HepG2 (cell line): ENCODE data around the gene CFAP206. TPM values are rescaled to one million over a fixed set of nuclear protein-coding genes. Genes with fewer than 3 reads are reported as not detected.

ENCODE experiments used
- ATAC-seq: fragments of 200-7000 bp; cut with Tn5 transposase; 3 replicates; pipeline ENCODE4 v1.9.1; 2020; ENCODE audit warnings: mild to moderate bottlenecking, moderate library complexity
- BruUV-seq: library from RNA; stranded (reverse); fragments of 400-500 nt; replicated peaks from 2 replicates; lab custom pipeline; 2021; lab: Mats Ljungman, UMichigan
- CTCF ChIA-PET: fragments of 300-600 bp; formaldehyde crosslinking; extraction: SDS; loops from one replicate; lab custom pipeline; 2021; ENCODE audit warnings: low total read pairs, inconsistent platforms, low intra/inter-chr PET ratio; lab: Yijun Ruan, JAX
- POLR2A ChIA-PET: fragments of 350-600 bp; sonication (Branson Sonifier 250); formaldehyde crosslinking; loops from one replicate; lab custom pipeline; 2020; ENCODE audit warnings: antibody characterized with exemption, inconsistent platforms; lab: Yijun Ruan, JAX
- DNase-seq: peaks from one replicate; pipeline ENCODE4 v3.0.0-alpha.2; 2015; ENCODE audit warnings: low spot score
- FAIRE-seq: peaks from 3 replicates; lab custom pipeline; 2011; peaks lifted over from hg19 to GRCh38; lab: Jason Lieb, UNC
- H2AFZ ChIP-seq: one replicate; pipeline ENCODE4 v1.6.1; 2011; ENCODE audit warnings: low read length, inconsistent platforms
- H3K27ac ChIP-seq: fragments of 300-600 bp; 3 replicates; pipeline ENCODE4 v1.8.0; 2011; ENCODE audit warnings: mixed run types, mild to moderate bottlenecking, mixed read lengths, low read length, inconsistent platforms; ENCODE audit not compliant: insufficient read depth; ENCODE audit errors: extremely low read length
- H3K27me3 ChIP-seq, 2 experiments: fragments of 200-600 bp in 1 of 2; 2 replicates in 1 of 2; 3 replicates in 1 of 2; pipeline versions ENCODE4 v1.6.0 to v1.8.0; 2011; ENCODE audit warnings: low read length in 2 of 2, mild to moderate bottlenecking in 2 of 2, moderate library complexity in 2 of 2, inconsistent platforms in 1 of 2; ENCODE audit not compliant: insufficient read depth in 2 of 2, control insufficient read depth in 1 of 2
- H3K36me3 ChIP-seq, 2 experiments: fragments of 200-600 bp in 1 of 2; replicated peaks in 1 of 2; 2 replicates in 1 of 2; 3 replicates in 1 of 2; pipeline versions ENCODE4 v1.5.1 to v1.8.0; 2011; ENCODE audit warnings: low read length in 2 of 2, inconsistent platforms in 1 of 2; ENCODE audit not compliant: insufficient read depth in 2 of 2, control insufficient read depth in 1 of 2
- H3K4me1 ChIP-seq: 2 replicates; pipeline ENCODE4 v1.5.1; 2012; ENCODE audit warnings: low read length, inconsistent platforms; ENCODE audit not compliant: insufficient read depth
- H3K4me2 ChIP-seq: 2 replicates; pipeline ENCODE4 v1.6.0; 2011; ENCODE audit warnings: low read depth, low read length, inconsistent platforms
- H3K4me3 ChIP-seq, 3 experiments: fragments of 200-600 bp in 1 of 3; sonication (generic), shearing (Covaris generic) in 1 of 3; replicated peaks in 1 of 3; 2 replicates each; pipeline ENCODE4 v1.5.1; 2011 to 2016; ENCODE audit warnings: low read length in 3 of 3, inconsistent platforms in 2 of 3, low read depth in 2 of 3, mild to moderate bottlenecking in 2 of 3, control low read depth in 1 of 3, mixed read lengths in 1 of 3; ENCODE audit not compliant: insufficient read depth in 1 of 3
- H3K79me2 ChIP-seq: one replicate; pipeline ENCODE4 v1.6.1; 2011; ENCODE audit warnings: low read length, inconsistent platforms; ENCODE audit not compliant: insufficient read depth
- H3K9ac ChIP-seq: 2 replicates; pipeline ENCODE4 v1.6.0; 2011; ENCODE audit warnings: mild to moderate bottlenecking, low read depth, low read length, inconsistent platforms; ENCODE audit not compliant: insufficient read depth
- H3K9me3 ChIP-seq: 2 replicates; pipeline ENCODE4 v1.5.1; 2012; ENCODE audit warnings: mild to moderate bottlenecking, low read length
- H4K20me1 ChIP-seq: 2 replicates; pipeline ENCODE4 v1.6.0; 2011; ENCODE audit warnings: inconsistent platforms, mild to moderate bottlenecking, low read length, moderate library complexity; ENCODE audit not compliant: insufficient read depth
- KLF11 ChIP-seq: IDR thresholded peaks from 2 replicates; pipeline ENCODE4 v1.6.1; 2016; ENCODE audit warnings: missing compliant biosample characterization
- NAIF1 ChIP-seq: sonication (generic); formaldehyde crosslinking; IDR thresholded peaks from 2 replicates; pipeline ENCODE4 v1.5.0; 2020; ENCODE audit warnings: mild to moderate bottlenecking, missing genetic modification reagents, borderline replicate concordance
- PBX3 ChIP-seq: sonication (generic); formaldehyde crosslinking; IDR thresholded peaks from 2 replicates; pipeline ENCODE4 v1.8.1; 2023; ENCODE audit warnings: missing genetic modification reagents, inconsistent platforms, borderline replicate concordance
- TRIM22 ChIP-seq: fragments of 450-650 bp; IDR thresholded peaks from 2 replicates; pipeline ENCODE4 v1.6.1; 2017
- ZNF329 ChIP-seq: sonication (generic); formaldehyde crosslinking; IDR thresholded peaks from 2 replicates; pipeline ENCODE4 v1.9.0; 2021; ENCODE audit warnings: low read depth, mild to moderate bottlenecking, missing genetic modification reagents
- ZNF629 ChIP-seq: sonication (generic); formaldehyde crosslinking; conservative IDR thresholded peaks from 2 replicates; pipeline ENCODE4 v1.5.0; 2020; ENCODE audit warnings: missing genetic modification reagents
- WGBS: methylation state at CpG from one replicate; pipeline ENCODE4 v1.1.6; 2017; ENCODE audit warnings: low lambda C conversion rate; 5-methylcytosine and 5-hydroxymethylcytosine counted together
- in situ Hi-C: cut with HindIII; loops from 2 replicates; pipeline ENCODE4 v1.10.0; 2017; ENCODE audit warnings: low pct_unique_long_range_greater_than_20kb; ENCODE audit not compliant: extremely low pct_ligation_motif_present
- intact Hi-C: fragments of 100-400 bp; cut with micrococcal nuclease; formaldehyde crosslinking; loops from one replicate; pipeline ENCODE4 v1.10.0; 2022; ENCODE audit not compliant: unreplicated experiment
- polyA plus RNA-seq, 8 experiments: library from polyadenylated mRNA; depleted of rRNA in 3 of 8; stranded (reverse) in 7 of 8; unstranded in 1 of 8; fragments of >200 nt; fragmentation: Illumina TruSeq in 4 of 8; extraction: Trizol in 4 of 8; gene quantifications; 2 replicates each; pipeline versions ENCODE4 v1.2.1 to v1.2.3, GENCODE V29; 2011 to 2016; ENCODE audit warnings: low read depth in 4 of 8, missing spikeins in 1 of 8, mixed read lengths in 1 of 8; ENCODE audit not compliant: insufficient read depth in 1 of 8
- total RNA-seq, 5 experiments: library from RNA; depleted of rRNA; stranded (reverse); fragments of >200 nt; fragmentation: Illumina TruSeq; extraction: Trizol; gene quantifications; 2 replicates each; pipeline ENCODE4 v1.2.3, GENCODE V29; 2016; ENCODE audit warnings: low read depth in 1 of 5

CFAP206 gene
- total and polyA plus RNA-seq, 2 of the 13 experiments (the other 11 are each of a cell fraction or from before 2014, with no cell fraction given), result not detected

- no peak overlapping the region for H2AFZ ChIP-seq
- POLR2A ChIA-PET, result no interaction called here
- intact Hi-C loops (no loop called here), in situ Hi-C loops (no loop called here)
- no peak for TF ChIP-seq KLF11 (CRISPR knock-in tag)
- no peak for TF ChIP-seq TRIM22
- no peak for TF ChIP-seq PBX3 (CRISPR knock-in tag)
- H3K4me2 ChIP-seq, result no peak overlapping the region
- BruUV-seq, result no TSS peak
- no peaks in the 10 kb centered on the region for H3K9me3 ChIP-seq
- 3% methylated on average over 2 of the region's 2 CpGs for WGBS
- no peaks in the 10 kb centered on the region for H3K79me2 ChIP-seq
- H3K4me1 ChIP-seq, result no peaks in the 10 kb centered on the region
- ATAC-seq (no peak), DNase-seq (no peak), FAIRE-seq (no peak)
- CTCF ChIA-PET, result no interaction called here
- H3K4me3 ChIP-seq, result no peak overlapping the region
- H4K20me1 ChIP-seq, result no peaks in the 10 kb centered on the region
- no peaks in the 10 kb centered on the region for H3K36me3 ChIP-seq
- H3K27ac ChIP-seq, result no peak overlapping the region
- no peak overlapping the region for H3K9ac ChIP-seq
- no peaks in the 10 kb centered on the region for H3K27me3 ChIP-seq
Observed at GRCh38 chr6:87419266-87419665, 11.5 kb downstream of the CFAP206 start.

- Histone ChIP-seq H3K9me3 (no peaks in the 10 kb centered on the region), H3K36me3 (no peaks in the 10 kb centered on the region), H3K4me1 (no peaks in the 10 kb centered on the region), H2AFZ (no peak overlapping the region), H3K79me2 (no peaks in the 10 kb centered on the region), H3K4me2 (no peak overlapping the region), H4K20me1 (no peaks in the 10 kb centered on the region), H3K4me3 (no peak overlapping the region), H3K27ac (no peak overlapping the region), H3K9ac (no peak overlapping the region), H3K27me3 (no peaks in the 10 kb centered on the region)
- BruUV-seq, result no TSS peak
- FAIRE-seq, result no peak
- ChIA-PET POLR2A (no interaction called here), CTCF (no interaction called here)
- DNase-seq, result no peak
- 58% methylated on average over 5 of the region's 5 CpGs for WGBS
- intact Hi-C loops, result no loop called here
- in situ Hi-C loops, result no loop called here
- TF ChIP-seq ZNF629 (CRISPR knock-in tag), result peak; percentile 54
- no peak for TF ChIP-seq ZNF329
- TF ChIP-seq NAIF1 (CRISPR knock-in tag), result no peak
- TF ChIP-seq, all 625 proteins: peak for 1
- ATAC-seq, result no peak
Observed at GRCh38 chr6:87420360-87420759, 12.6 kb downstream of the CFAP206 start.
